Measurements from ENCODE around the gene AVL9. TPM values are rescaled to one million over a fixed set of nuclear protein-coding genes. Genes with fewer than 3 reads are reported as not detected.
A peak's percentile ranks its signal among the peaks of the same experiment; 100 is the strongest.
"Not testable (repeated sequence)": the region's sequence is repeated elsewhere in the genome, so short reads cannot be mapped to it uniquely, and the experiment has no call there.

Gene AVL9
- total RNA-seq, 1 donor from 2014 or later, result 21.2 TPM

DNA sequence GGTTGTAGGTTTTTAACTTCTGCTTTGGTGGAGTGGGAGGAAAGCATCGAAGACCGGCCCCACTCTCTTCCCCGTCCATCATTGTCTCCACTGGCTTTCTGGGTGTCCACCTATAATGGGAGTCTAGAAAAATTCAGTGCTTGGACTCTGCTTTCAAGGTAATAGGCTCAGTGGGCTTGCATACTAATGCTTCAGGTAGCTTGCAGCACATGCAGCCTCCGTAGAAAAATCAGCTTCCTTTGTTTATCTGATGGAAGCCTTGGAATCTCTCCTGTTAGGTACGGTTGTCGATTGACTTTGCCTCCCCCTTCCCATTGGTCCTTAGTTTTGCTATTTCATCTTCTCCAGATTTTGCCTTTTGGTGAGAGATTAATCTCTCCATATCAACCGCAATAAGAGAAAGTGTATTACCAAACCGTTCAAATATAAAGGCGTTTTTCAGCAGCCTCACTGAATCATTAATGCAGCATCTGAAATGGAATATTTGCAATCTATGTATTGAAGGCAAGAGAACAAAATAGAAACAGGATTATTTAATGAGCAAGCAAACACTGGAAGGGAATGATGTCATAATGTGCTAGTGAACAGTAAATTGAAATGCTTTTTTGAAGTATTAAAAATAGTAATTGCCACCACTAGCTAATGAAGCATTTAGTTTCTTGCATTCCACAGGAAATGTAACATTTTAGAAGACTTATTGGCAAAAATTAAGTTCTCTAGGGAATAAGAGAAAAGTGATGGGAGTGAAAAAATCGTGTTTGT is 944 bp downstream of the AVL9 start:
- TF ChIP-seq, protein P1, sequence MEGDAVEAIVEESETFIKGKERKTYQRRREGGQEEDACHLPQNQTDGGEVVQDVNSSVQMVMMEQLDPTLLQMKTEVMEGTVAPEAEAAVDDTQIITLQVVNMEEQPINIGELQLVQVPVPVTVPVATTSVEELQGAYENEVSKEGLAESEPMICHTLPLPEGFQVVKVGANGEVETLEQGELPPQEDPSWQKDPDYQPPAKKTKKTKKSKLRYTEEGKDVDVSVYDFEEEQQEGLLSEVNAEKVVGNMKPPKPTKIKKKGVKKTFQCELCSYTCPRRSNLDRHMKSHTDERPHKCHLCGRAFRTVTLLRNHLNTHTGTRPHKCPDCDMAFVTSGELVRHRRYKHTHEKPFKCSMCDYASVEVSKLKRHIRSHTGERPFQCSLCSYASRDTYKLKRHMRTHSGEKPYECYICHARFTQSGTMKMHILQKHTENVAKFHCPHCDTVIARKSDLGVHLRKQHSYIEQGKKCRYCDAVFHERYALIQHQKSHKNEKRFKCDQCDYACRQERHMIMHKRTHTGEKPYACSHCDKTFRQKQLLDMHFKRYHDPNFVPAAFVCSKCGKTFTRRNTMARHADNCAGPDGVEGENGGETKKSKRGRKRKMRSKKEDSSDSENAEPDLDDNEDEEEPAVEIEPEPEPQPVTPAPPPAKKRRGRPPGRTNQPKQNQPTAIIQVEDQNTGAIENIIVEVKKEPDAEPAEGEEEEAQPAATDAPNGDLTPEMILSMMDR (IDR thresholded peaks at IDR 0.05), result no peak
- Mint-ChIP-seq H3K36me3 (ENCODE audit: unreplicated experiment) (peaks cover 2% of the 10 kb centered on the region), H3K27me3 (ENCODE audit: unreplicated experiment) (no peaks in the 10 kb centered on the region), H3K4me1 (ENCODE audit: unreplicated experiment) (peaks cover 39% of the 10 kb centered on the region), H3K4me3 (ENCODE audit: unreplicated experiment) (peak overlapping the region; percentile 92), H3K27ac (ENCODE audit: unreplicated experiment) (peak overlapping the region; percentile 94), H3K9me3 (ENCODE audit: unreplicated experiment) (no peaks in the 10 kb centered on the region)
- DNase-seq (ENCODE audit: extremely low spot score, unreplicated experiment), result no peak

DNA sequence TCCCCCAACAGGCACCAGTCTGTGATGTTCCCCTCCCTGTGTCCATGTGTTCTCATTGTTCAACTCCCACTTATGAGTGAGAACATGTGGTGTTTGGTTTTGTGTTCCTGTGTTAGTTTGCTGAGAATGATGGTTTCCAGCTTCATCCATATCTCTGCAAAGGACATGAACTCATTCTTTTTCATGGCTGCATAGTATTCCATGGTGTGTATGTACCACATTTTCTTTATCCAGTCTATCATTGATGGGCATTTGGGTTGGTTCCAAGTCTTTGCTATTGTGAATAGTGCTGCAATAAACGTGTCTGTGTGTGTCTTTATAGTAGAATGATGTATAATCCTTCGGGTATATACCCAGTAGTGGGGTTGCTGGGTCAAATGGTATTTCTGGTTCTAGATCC is 4.5 kb downstream of the AVL9 start:
- not testable (repeated sequence) for DNase-seq (ENCODE audit: extremely low spot score, unreplicated experiment); H3K4me3 Mint-ChIP-seq (ENCODE audit: unreplicated experiment); H3K27ac Mint-ChIP-seq (ENCODE audit: unreplicated experiment)

DNA sequence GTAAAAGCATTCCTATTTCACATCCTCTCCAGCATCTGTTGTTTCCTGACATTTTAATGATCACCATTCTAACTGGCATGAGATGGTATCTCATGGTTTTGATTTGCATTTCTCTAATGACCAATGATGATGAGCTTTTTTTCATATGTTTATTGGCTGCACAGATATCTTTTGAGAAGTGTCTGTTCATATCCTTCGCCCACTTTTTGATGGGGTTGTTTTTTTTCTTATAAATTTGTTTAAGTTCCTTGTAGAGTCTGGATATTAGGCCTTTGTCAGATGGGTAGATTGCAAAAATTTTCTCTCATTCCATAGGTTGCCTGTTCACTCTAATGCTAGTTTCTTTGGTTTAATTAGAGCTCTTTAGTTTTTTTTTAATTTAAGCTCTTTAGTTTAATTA is 4.9 kb downstream of the AVL9 start:
- peaks cover 42% of the 10 kb centered on the region for H3K4me1 Mint-ChIP-seq (ENCODE audit: unreplicated experiment)
- DNase-seq (ENCODE audit: extremely low spot score, unreplicated experiment); H3K36me3 Mint-ChIP-seq (ENCODE audit: unreplicated experiment); H3K27ac Mint-ChIP-seq (ENCODE audit: unreplicated experiment); H3K27me3 Mint-ChIP-seq (ENCODE audit: unreplicated experiment); H3K9me3 Mint-ChIP-seq (ENCODE audit: unreplicated experiment); H3K4me3 Mint-ChIP-seq (ENCODE audit: unreplicated experiment): not testable (repeated sequence)

More for the DNA sequence above, 4.5 kb downstream of the AVL9 start:
- H3K36me3 Mint-ChIP-seq (ENCODE audit: unreplicated experiment); H3K9me3 Mint-ChIP-seq (ENCODE audit: unreplicated experiment); H3K27me3 Mint-ChIP-seq (ENCODE audit: unreplicated experiment): not testable (repeated sequence)
- H3K4me1 Mint-ChIP-seq (ENCODE audit: unreplicated experiment), result peaks cover 42% of the 10 kb centered on the region

DNA sequence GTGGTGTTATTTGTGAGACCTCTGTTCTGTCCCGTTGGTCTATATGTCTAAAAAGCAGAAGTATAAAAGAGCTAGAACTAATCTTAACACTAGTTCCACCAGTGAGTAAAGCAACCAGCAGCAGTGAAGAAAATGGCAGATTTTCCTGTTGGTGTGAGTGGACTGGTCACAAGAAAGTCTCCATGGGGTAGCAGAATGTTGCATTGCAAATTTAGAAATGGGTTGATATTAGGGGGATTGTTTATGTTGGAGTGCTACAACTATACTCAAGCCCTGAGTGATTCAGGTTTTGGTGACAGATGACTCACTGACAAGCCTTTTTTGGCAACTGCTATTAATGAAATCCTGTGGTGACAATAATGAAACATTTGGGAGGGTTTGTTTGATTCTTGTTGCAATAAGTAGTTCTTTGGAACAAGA is 5.6 kb downstream of the AVL9 start:
- H3K9me3 Mint-ChIP-seq (ENCODE audit: unreplicated experiment), result no peaks in the 10 kb centered on the region
- no peaks in the 10 kb centered on the region for H3K27me3 Mint-ChIP-seq (ENCODE audit: unreplicated experiment)
- H3K4me1 Mint-ChIP-seq (ENCODE audit: unreplicated experiment), result peaks cover 44% of the 10 kb centered on the region
- peak overlapping the region; percentile 66 for H3K27ac Mint-ChIP-seq (ENCODE audit: unreplicated experiment)
- TF ChIP-seq, protein P1 (IDR thresholded peaks at IDR 0.05), result no peak
- H3K4me3 Mint-ChIP-seq (ENCODE audit: unreplicated experiment), result no peak overlapping the region
- DNase-seq (ENCODE audit: extremely low spot score, unreplicated experiment), result no peak
- peaks cover 2% of the 10 kb centered on the region for H3K36me3 Mint-ChIP-seq (ENCODE audit: unreplicated experiment)

DNA sequence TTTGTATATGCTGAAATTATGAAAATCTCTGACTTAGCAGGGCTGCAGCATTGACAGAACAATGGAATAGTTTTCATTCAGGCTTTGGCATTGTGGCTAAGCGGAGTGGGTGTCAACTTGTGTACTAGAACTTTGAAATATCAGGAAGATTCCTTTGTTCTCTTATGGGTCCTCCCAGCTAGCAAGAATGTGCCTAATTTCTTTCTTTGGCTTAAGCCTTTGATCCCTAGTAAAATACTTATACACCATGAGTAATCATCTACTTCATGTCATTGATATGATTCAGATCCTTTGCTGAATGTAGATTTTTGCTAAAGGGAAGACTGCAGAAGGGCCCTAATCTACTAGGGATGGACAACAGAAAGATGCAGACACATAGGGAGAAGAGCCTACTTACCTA is 6.2 kb downstream of the AVL9 start:
- Mint-ChIP-seq H3K27me3 (ENCODE audit: unreplicated experiment) (no peaks in the 10 kb centered on the region), H3K36me3 (ENCODE audit: unreplicated experiment) (peaks cover 2% of the 10 kb centered on the region), H3K4me1 (ENCODE audit: unreplicated experiment) (peaks cover 43% of the 10 kb centered on the region), H3K4me3 (ENCODE audit: unreplicated experiment) (no peak overlapping the region), H3K27ac (ENCODE audit: unreplicated experiment) (peak overlapping the region; percentile 0), H3K9me3 (ENCODE audit: unreplicated experiment) (no peaks in the 10 kb centered on the region)
- no peak for DNase-seq (ENCODE audit: extremely low spot score, unreplicated experiment)
- TF ChIP-seq, protein P1 (IDR thresholded peaks at IDR 0.05), result no peak

DNA sequence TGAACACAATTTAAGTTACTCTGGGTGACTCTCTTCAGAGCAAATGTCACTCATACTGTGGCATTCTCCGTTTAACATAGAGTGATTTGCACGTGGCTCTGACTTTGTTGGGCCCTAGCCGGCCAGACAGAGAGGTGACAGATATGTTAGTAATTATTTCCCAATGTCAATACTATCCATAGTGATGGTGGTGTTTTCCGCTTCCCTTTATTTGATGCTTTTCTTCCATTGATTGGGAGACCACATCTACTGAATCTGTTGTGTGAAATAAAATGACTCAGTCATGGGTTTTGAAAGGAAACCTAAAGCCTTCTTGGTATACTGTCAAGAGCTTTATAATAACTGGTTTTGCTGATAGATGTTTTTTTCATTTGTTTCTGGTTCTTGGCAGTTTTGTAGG is 7.4 kb downstream of the AVL9 start:
- Mint-ChIP-seq H3K4me1 (ENCODE audit: unreplicated experiment) (peaks cover 35% of the 10 kb centered on the region), H3K27ac (ENCODE audit: unreplicated experiment) (no peak overlapping the region), H3K27me3 (ENCODE audit: unreplicated experiment) (no peaks in the 10 kb centered on the region), H3K4me3 (ENCODE audit: unreplicated experiment) (no peak overlapping the region), H3K9me3 (ENCODE audit: unreplicated experiment) (no peaks in the 10 kb centered on the region), H3K36me3 (ENCODE audit: unreplicated experiment) (peaks cover under 1% of the 10 kb centered on the region)
- DNase-seq (ENCODE audit: extremely low spot score, unreplicated experiment), result no peak
- TF ChIP-seq, protein P1 (IDR thresholded peaks at IDR 0.05), result no peak
